ENCODE measurements around the gene ADGRL4.
A peak's percentile ranks its signal among the peaks of the same experiment; 100 is the strongest.
"Not testable (repeated sequence)": the region's sequence is repeated elsewhere in the genome, so short reads cannot be mapped to it uniquely, and the experiment has no call there.

Gene ADGRL4

GRCh38 chr1:79006564-79006963 lies at the start of gene ADGRL4:
TSS of gene ADGRL4 (minus strand) at chr1:79006730. CDS start at chr1:79006654, 76 bp downstream.
- ATAC-seq = no peak

- ATAC-seq = no peak
Measured at GRCh38 chr1:79055856-79056255, 49.3 kb upstream of the ADGRL4 start.

GRCh38 chr1:79052829-79053449 lies 46.4 kb upstream of the ADGRL4 start:
- no peak for ATAC-seq

- ATAC-seq = no peak
Measured at GRCh38 chr1:79044974-79045650, 38.6 kb upstream of the ADGRL4 start.

- ATAC-seq = no peak
Measured at GRCh38 chr1:79043506-79043905, 37.0 kb upstream of the ADGRL4 start.

- no peak for ATAC-seq
Measured at GRCh38 chr1:79042539-79042938, 36.0 kb upstream of the ADGRL4 start.

GRCh38 chr1:79042117-79042516 lies 35.6 kb upstream of the ADGRL4 start:
- no peak for ATAC-seq

GRCh38 chr1:79041666-79042065 lies 35.1 kb upstream of the ADGRL4 start:
- no peak for ATAC-seq

- peak; percentile 60 to 79 for ATAC-seq
Measured at GRCh38 chr1:79040424-79041082, 34.0 kb upstream of the ADGRL4 start.

GRCh38 chr1:79037085-79037484 lies 30.6 kb upstream of the ADGRL4 start:
- ATAC-seq = no peak

- ATAC-seq = no peak
Measured at GRCh38 chr1:79012500-79012899, 6.0 kb upstream of the ADGRL4 start.

- no peak for ATAC-seq
Measured at GRCh38 chr1:79010589-79010988, 4.1 kb upstream of the ADGRL4 start.

- no peak for ATAC-seq
Measured at GRCh38 chr1:79005945-79006344, 585 bp downstream of the ADGRL4 start.

GRCh38 chr1:79004916-79005315 lies 1.6 kb downstream of the ADGRL4 start:
- ATAC-seq = no peak

GRCh38 chr1:78996791-78997190 lies 9.7 kb downstream of the ADGRL4 start:
- no peak for ATAC-seq

GRCh38 chr1:78987042-78987441 lies 19.5 kb downstream of the ADGRL4 start:
- no peak for ATAC-seq

- ATAC-seq = no peak
Measured at GRCh38 chr1:78980511-78980910, 26.0 kb downstream of the ADGRL4 start.

GRCh38 chr1:78972723-78973122 lies 33.8 kb downstream of the ADGRL4 start:
- no peak for ATAC-seq

- not testable (repeated sequence) for ATAC-seq
Measured at GRCh38 chr1:78967091-78967490, 39.4 kb downstream of the ADGRL4 start.

- ATAC-seq = no peak
Measured at GRCh38 chr1:78958711-78959110, 47.8 kb downstream of the ADGRL4 start.

GRCh38 chr1:78950826-78951225 lies 55.7 kb downstream of the ADGRL4 start:
- no peak for ATAC-seq

- ATAC-seq = no peak
Measured at GRCh38 chr1:78949227-78949626, 57.3 kb downstream of the ADGRL4 start.

GRCh38 chr1:78919150-78919549 lies 87.4 kb downstream of the ADGRL4 start:
- ATAC-seq = no peak

- ATAC-seq = no peak
Measured at GRCh38 chr1:78918157-78918556, 88.4 kb downstream of the ADGRL4 start.

Measured in activated CD4-positive, CD25-positive, alpha-beta regulatory T cell treated with anti-CD3 and anti-CD28 coated beads, Interleukin-2, amount 50 U/mL, for 24 hours (primary cell).